GM13977 (cell line): Measurements from ENCODE around the gene CPNE1.

Experiments
- DNase-seq: peaks from one replicate; pipeline ENCODE4 v3.0.0; 2012; ENCODE audit warnings: low spot score
- in situ Hi-C: fragments of 300-500 bp; cut with MboI; formaldehyde crosslinking; loops from one replicate; pipeline ENCODE4 v1.12.0; 2022; ENCODE audit warnings: low sequenced_read_pairs, low pct_unique_long_range_greater_than_20kb, mixed read lengths, inconsistent platforms; ENCODE audit not compliant: unreplicated experiment
- TF ChIP-seq, protein P1 (sequence below): IDR thresholded peaks from 2 replicates; pipeline ENCODE4 v1.5.1; 2012; ENCODE audit warnings: mild to moderate bottlenecking, control low read depth; ENCODE audit not compliant: insufficient read depth; ENCODE audit errors: extremely low read depth, missing control alignments

The CPNE1 gene

DNA sequence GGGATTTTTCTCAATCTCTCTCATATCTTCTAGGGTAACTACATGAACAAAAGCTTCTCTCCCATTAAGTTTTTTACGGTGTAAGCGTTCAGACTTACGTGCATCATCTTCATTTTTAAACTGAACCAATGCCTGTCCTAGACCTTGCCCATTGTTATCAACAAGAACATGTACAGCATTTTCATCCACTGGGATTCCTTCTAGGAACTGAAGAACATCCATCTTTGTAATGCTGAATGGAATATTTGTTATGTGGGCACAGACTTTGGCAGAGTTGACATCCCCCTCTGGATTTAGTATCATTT, 11.3 kb downstream of the CPNE1 start:
- in situ Hi-C loops = no loop called here
- TF ChIP-seq, protein P1, sequence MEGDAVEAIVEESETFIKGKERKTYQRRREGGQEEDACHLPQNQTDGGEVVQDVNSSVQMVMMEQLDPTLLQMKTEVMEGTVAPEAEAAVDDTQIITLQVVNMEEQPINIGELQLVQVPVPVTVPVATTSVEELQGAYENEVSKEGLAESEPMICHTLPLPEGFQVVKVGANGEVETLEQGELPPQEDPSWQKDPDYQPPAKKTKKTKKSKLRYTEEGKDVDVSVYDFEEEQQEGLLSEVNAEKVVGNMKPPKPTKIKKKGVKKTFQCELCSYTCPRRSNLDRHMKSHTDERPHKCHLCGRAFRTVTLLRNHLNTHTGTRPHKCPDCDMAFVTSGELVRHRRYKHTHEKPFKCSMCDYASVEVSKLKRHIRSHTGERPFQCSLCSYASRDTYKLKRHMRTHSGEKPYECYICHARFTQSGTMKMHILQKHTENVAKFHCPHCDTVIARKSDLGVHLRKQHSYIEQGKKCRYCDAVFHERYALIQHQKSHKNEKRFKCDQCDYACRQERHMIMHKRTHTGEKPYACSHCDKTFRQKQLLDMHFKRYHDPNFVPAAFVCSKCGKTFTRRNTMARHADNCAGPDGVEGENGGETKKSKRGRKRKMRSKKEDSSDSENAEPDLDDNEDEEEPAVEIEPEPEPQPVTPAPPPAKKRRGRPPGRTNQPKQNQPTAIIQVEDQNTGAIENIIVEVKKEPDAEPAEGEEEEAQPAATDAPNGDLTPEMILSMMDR = no peak
- DNase-seq = no peak

DNA sequence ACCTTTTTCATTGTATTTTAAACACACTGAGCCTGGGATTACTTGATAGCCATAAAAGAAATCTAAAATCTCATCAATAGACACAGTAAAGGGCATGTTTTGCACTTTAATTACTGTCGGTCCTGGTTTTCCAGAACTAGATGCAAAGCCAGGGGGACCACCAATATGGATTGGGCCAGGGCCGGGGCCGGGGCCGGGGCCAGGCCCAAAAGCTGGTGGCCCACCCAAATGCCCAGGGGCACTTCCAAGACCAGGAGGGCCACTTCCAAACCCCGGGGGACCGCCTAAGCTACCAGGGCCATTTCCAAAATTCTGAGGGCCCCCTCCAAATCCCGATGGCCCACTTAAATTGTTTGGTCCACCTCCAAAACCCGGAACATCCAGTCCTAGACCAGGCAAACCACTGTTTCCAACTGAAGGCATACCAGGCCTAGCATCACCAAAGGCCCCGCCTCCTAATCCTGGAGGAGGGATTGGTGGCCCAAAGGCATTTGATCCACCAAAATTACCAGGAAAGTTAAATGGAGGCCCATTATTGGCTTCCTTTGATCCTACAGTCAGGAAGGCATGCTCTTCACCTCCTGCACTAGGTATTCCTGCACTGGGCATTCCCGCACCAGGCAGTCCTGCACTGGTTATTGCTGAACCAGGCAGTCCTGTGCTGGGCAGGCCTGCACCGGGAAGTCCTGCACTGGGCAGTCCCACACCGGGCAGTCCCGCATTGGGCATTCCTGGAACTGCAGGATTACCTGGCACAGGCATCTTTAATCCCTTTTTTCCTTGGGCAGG, 11.9 kb downstream of the CPNE1 start:
- DNase-seq = no peak
- TF ChIP-seq, protein P1 = no peak
- in situ Hi-C loops = no loop called here

DNA sequence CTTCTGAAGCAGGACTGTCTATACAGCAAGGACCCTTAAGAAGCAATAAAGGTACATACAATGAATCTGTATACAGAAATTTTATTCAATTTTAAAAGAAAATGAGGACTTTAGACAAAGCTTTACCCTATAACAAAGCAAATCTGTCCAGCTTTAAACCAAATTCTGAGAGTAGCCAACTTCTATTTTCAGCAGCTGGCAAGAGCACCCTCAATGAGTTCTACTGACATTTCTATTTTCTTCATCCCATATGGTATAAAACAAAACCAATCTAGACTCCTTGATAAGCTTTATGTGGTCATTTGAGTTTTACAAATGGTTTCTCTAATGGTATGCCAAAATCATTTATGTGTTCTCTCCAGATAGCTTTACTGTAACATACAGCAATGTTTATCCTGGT, 12.7 kb downstream of the CPNE1 start:
- DNase-seq = no peak
- in situ Hi-C loops = no loop called here
- TF ChIP-seq, protein P1 = no peak

DNA sequence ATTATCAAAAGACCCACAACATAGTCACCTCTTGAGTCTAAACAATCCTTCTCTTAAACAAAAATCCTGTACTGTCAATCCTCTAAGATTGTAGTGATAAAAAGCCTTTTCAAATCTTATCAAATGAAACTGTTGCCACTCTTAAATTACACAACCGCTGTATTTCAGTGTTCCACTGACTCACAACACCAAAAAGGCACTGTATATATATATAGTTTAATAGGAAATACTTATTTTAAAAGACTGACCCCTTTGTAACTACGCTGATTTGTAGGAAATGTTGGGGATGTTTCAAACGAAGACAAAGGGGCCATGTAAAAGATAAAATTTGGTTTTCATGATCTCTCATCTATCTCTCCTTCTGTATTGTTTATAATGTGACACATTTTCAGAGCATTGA, 14.1 kb downstream of the CPNE1 start:
- TF ChIP-seq, protein P1 = no peak
- DNase-seq = no peak
- in situ Hi-C loops = no loop called here

DNA sequence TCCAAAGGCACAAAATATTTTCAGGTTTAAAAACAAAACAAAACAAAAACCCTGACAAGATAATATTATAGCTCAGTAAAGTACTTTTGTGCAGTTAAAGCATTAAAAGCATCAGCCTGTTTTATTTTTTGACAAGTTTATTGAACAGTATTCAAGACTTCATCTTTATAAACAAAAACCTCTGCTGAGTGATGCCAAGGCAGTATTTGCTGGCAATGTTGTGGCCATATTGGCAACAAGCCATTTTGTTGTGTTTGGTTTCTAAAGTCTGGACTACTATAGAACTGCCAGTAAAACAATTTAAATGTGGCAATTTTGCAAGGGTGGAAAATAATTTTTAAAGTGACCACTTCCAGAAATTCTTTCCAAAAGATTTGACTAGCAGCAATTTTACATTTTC, 15.9 kb downstream of the CPNE1 start:
- DNase-seq = no peak
- TF ChIP-seq, protein P1 = no peak
- in situ Hi-C loops = no loop called here

DNA sequence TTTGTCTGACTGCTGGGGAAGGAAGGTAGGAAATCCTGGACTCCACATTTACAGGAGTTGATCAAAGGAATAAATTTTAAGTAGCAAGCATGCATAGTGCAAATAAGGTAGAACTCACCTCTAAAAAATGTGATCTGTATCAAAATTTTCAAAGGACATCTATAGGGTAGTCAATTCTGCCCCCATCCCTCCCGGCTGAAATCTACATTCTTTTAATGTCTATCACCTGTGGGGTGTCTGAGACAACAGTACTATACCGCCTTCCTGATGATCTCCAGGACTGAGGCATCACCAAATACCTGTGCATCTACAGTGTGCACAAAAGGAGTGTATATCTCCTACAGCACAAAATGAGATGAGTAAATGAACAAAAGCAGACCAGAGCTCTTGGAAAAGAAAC, 19.9 kb downstream of the CPNE1 start:
- no peak for DNase-seq
- TF ChIP-seq, protein P1 = no peak
- in situ Hi-C loops = no loop called here

DNA sequence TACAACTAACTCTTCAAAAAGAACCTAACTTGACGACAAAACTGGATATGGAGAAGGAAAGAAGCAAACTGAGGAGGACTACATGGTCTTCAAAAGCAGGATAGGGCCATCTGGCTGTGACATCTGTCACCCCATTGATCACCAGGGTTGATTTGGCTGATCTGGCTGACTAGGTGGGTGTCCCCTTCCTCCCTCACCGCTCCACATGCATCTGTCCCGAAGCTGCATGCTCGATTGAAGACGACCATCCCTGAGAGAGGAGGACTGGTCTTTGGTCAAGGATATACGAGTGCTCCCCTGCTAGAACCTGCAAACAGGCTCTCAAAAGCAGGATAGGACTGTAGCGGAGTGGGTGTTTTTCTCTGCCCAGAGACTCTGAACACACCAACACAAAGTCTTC, 21.7 kb downstream of the CPNE1 start:
- no peak for DNase-seq
- TF ChIP-seq, protein P1 = no peak
- in situ Hi-C loops = no loop called here
